Neural progenitor cell (in vitro differentiated cells): ENCODE results near the gene PDCD6IP.

Experiments
- EZH2 ChIP-seq: fragments of 200-600 bp; sonication (generic); IDR thresholded peaks from 2 replicates; pipeline ENCODE4 v1.6.1; 2017; ENCODE audit warnings: antibody characterized with exemption, mild to moderate bottlenecking, moderate library complexity
- EZH2phosphoT487 ChIP-seq: fragments of 200-600 bp; sonication (generic); IDR thresholded peaks from 2 replicates; pipeline ENCODE4 v1.6.1; 2017; ENCODE audit warnings: antibody characterized with exemption
- TF ChIP-seq, protein P1 (sequence below): fragments of 200-600 bp; sonication (generic); IDR thresholded peaks from 2 replicates; pipeline ENCODE4 v1.5.1; 2017; ENCODE audit warnings: antibody characterized with exemption, mild to moderate bottlenecking

DNA sequence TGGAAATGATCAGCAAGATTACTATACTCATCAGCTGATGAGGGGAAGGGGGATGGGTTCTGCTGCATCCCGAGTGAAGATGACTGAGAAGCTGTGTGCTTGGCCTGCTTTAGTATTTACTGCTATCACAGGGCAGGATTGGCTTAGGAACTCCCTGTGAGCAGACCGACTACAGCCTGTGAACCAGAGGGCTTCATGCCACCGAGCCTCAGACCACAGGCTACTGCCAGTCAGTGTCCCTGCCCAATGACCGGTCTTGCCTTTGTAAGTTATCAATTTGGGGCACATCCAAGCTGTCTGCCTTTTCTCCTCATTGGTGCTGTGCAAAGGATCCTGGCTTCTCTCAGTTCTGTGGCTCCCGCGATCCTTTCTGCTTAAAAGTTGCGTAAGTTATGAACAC, 71.5 kb downstream of the PDCD6IP start:
- TF ChIP-seq, protein P1, sequence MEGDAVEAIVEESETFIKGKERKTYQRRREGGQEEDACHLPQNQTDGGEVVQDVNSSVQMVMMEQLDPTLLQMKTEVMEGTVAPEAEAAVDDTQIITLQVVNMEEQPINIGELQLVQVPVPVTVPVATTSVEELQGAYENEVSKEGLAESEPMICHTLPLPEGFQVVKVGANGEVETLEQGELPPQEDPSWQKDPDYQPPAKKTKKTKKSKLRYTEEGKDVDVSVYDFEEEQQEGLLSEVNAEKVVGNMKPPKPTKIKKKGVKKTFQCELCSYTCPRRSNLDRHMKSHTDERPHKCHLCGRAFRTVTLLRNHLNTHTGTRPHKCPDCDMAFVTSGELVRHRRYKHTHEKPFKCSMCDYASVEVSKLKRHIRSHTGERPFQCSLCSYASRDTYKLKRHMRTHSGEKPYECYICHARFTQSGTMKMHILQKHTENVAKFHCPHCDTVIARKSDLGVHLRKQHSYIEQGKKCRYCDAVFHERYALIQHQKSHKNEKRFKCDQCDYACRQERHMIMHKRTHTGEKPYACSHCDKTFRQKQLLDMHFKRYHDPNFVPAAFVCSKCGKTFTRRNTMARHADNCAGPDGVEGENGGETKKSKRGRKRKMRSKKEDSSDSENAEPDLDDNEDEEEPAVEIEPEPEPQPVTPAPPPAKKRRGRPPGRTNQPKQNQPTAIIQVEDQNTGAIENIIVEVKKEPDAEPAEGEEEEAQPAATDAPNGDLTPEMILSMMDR = no peak
- TF ChIP-seq EZH2 (no peak), EZH2phosphoT487 (no peak)
